ENCODE results near the gene TMEM117.

Gene TMEM117

DNA sequence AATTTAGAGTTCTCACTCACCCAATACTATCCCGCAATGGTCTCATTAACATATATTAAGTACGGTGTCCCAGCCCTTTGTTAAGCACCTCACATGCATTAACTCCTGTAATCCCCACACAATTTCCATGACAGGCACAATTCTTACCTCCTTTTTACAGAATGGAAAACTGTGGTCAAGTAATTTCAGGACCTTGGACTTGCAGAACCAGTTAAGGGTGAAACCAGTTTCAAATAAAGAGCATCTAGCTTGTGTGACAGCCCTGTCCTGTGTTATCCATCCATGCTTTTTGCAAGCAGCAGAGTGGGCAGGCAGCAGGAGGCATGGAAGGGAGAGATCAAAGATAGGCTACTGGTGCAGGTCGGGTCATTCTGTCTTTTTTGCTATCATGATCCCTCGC lies 569.4 kb downstream of the TMEM117 start:
- DNase-seq: no peak

DNA sequence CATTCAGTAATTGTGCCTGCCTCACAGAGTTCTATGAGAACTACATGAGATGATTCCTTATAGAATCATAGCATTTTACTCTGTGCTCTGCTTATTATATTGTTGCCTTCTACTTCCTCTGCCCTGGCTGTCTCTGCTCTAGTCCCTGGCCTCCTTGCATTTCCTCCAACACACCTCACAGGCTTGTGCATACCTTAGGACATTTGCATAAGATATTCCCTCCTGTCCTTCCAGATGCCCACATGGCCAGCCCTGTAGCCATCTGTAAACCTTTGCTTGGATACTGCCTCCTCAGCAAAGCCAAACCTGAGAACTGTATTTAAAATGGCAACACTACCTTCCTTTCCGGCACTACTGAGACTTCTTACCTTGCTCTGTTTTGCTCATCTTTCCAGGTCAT lies 586.7 kb downstream of the TMEM117 start:
- DNase-seq: no peak

DNA sequence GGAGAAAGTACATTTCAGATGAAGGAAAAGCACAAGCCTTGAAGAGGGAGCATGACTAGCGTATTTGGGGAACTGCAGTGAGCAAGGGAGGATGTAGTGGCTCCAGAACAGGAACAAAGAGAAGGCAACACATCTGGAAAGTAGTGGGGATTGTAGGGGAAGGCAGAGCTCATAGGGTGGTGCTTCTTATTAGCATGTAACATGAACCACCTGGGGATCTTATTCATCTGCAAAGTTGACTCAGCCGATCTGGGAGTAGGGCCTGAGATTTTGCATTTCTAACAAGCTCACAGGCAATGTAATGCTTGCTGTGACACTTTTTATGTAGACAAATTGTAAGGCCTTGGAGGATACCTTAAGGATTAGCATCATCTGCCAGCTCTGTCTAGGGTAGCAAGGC lies 592.9 kb downstream of the TMEM117 start:
- no peak for DNase-seq

DNA sequence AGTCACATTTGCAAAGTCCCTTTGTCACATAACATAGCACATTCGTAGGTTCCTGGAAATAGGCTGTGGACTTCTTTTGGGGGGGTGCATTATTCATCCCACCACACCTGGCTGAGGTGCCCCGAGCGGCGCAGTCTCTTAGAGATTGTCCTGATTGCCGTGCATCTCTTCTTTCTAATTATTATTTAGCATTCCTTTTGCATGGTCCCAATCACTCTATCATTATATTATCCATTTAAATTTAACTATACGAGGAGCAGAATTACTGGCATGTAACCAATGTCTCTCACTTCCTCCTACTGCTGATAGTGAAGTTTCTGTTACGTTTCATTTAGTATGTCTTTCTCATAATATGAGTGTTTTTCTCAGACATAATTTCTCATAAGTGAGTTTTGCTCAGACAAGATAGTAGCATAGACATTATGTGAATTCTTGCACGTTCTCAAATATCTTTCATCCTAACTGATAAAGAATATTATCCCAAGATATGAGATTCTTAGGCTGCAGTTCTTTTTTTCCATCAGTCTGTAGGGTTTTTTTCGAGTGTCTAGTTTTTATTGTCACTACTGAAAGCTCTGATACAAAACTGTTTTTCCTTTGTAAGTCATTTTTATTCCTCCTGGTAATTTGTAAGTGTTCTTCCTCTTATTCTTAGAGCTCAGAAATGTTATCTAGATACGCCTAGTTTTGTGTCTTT lies 595.9 kb downstream of the TMEM117 start:
- DNase-seq: no peak

DNA sequence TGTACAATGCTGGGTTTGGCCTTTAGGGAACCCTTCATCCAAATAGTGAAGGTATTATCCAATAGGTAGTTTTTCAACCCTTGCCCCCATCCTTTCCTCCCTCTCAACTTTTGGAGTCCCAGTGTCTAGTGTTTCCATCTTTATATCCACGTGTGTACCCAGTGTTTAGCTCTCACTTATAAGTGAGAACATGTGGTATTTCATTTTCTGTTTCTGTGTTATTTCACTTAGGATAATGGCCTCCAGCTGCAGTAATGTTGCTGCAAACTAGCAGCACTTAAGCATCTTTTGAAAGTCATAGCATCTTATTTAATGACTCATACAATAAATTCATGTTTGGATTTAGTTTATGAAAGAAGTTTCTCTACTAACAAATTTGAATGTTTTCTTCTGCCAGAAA lies 597.8 kb downstream of the TMEM117 start:
- DNase-seq: no peak

DNA sequence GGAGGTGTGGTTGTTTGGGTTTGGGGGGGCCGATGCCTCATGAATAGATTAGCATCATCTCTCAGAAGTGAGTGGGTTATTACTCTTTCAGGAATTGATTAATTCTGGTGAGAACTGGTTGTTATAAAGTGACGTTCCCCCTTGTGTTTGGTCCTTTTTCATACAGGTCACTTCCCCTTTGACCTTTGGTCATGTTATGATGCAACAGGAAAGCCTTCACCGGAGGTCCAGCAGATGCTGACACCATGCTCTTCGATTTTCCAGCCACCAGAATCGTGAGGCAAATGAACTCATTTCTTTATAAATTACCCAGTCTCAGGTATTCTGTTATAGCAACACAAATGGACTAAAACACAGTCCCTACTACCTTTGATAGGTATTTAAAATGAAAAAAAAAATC lies 600.9 kb downstream of the TMEM117 start:
- DNase-seq: no peak

Data from CD4-positive, alpha-beta T cell treated with Interleukin-21 for 1 hour (primary cell).